Astrocyte (in vitro differentiated cells and primary cell): ENCODE data around the gene KLK1.

Source experiments
- CTCF ChIP-seq: IDR thresholded peaks from 2 replicates; pipeline ENCODE4 v1.5.1; 2011; ENCODE audit warnings: low read depth, mild to moderate bottlenecking, inconsistent platforms, low read length, moderate library complexity; ENCODE audit not compliant: insufficient read depth
- EZH2 ChIP-seq: IDR thresholded peaks from 2 replicates; pipeline ENCODE4 v1.6.1; 2012; ENCODE audit warnings: mild to moderate bottlenecking, low read length, inconsistent platforms; ENCODE audit not compliant: insufficient read depth

GRCh38 chr19:50772476-50772875 lies 51.1 kb downstream of the KLK1 start:
- TF ChIP-seq CTCF: no peak
- no peak for TF ChIP-seq EZH2
